Kidney tubule cell (primary cell): ENCODE measurements around the gene ATXN7L2.
"Not testable (repeated sequence)": the region's sequence is repeated elsewhere in the genome, so short reads cannot be mapped to it uniquely, and the experiment has no call there.

Source experiments
- DNase-seq: peaks from one replicate; pipeline ENCODE4 v3.0.0-alpha.2; 2018; ENCODE audit warnings: low spot score

Gene ATXN7L2

GRCh38 chr1:109483672-109484518 lies at the start of gene ATXN7L2:
Gene ATXN7L2 (plus strand): TSS chr1:109483905. CDS start chr1:109483954, 49 bp downstream.
- peak; percentile 92 for DNase-seq

- no peak for DNase-seq
Observed at GRCh38 chr1:109434484-109434883, 49.2 kb upstream of the ATXN7L2 start.

GRCh38 chr1:109438798-109439297 lies 44.9 kb upstream of the ATXN7L2 start:
- peak; percentile 87 for DNase-seq

GRCh38 chr1:109441069-109441468 lies 42.6 kb upstream of the ATXN7L2 start:
- DNase-seq, result no peak

- DNase-seq, result no peak
Observed at GRCh38 chr1:109443476-109443875, 40.2 kb upstream of the ATXN7L2 start.

GRCh38 chr1:109444346-109444745 lies 39.4 kb upstream of the ATXN7L2 start:
- no peak for DNase-seq

GRCh38 chr1:109445949-109446695 lies 37.6 kb upstream of the ATXN7L2 start:
- not testable (repeated sequence) for DNase-seq

GRCh38 chr1:109447524-109447923 lies 36.2 kb upstream of the ATXN7L2 start:
- DNase-seq, result no peak

GRCh38 chr1:109454497-109455133 lies 29.1 kb upstream of the ATXN7L2 start:
- DNase-seq, result no peak

- no peak for DNase-seq
Observed at GRCh38 chr1:109457819-109458218, 25.9 kb upstream of the ATXN7L2 start.

- DNase-seq, result no peak
Observed at GRCh38 chr1:109466125-109466451, 17.6 kb upstream of the ATXN7L2 start.

GRCh38 chr1:109466452-109467300 lies 17.0 kb upstream of the ATXN7L2 start, which contains the start of gene SYPL2:
Gene SYPL2 (plus strand): TSS chr1:109466546. CDS start chr1:109466844, 298 bp downstream.
- DNase-seq, result peak; percentile 27

- DNase-seq, result no peak
Observed at GRCh38 chr1:109467301-109467777, 16.4 kb upstream of the ATXN7L2 start.

- no peak for DNase-seq
Observed at GRCh38 chr1:109468061-109468460, 15.6 kb upstream of the ATXN7L2 start.

- DNase-seq, result no peak
Observed at GRCh38 chr1:109468903-109469302, 14.8 kb upstream of the ATXN7L2 start.

- DNase-seq, result no peak
Observed at GRCh38 chr1:109470245-109470644, 13.5 kb upstream of the ATXN7L2 start.

GRCh38 chr1:109472779-109473178 lies 10.9 kb upstream of the ATXN7L2 start:
- no peak for DNase-seq

- DNase-seq, result not testable (repeated sequence)
Observed at GRCh38 chr1:109473284-109474057, 10.2 kb upstream of the ATXN7L2 start.

GRCh38 chr1:109474697-109475096 lies 9.0 kb upstream of the ATXN7L2 start:
- DNase-seq, result no peak

- DNase-seq, result no peak
Observed at GRCh38 chr1:109475261-109475660, 8.4 kb upstream of the ATXN7L2 start.

- no peak for DNase-seq
Observed at GRCh38 chr1:109476825-109477224, 6.9 kb upstream of the ATXN7L2 start.
